HT1080 (cell line): ENCODE measurements around the gene PDPK1. TPM values are rescaled to one million over a fixed set of nuclear protein-coding genes. Genes with fewer than 3 reads are reported as not detected.
"Not testable (repeated sequence)": the region's sequence is repeated elsewhere in the genome, so short reads cannot be mapped to it uniquely, and the experiment has no call there.

Experiments
- DNase-seq: peaks from one replicate; pipeline ENCODE4 v3.0.0-alpha.2; 2015; ENCODE audit warnings: low read depth
- total RNA-seq: library from RNA; depleted of rRNA; stranded (reverse); fragments of >200 nt; shearing (Covaris generic); gene quantifications from 2 replicates; pipeline ENCODE4 v1.2.3, GENCODE V29; 2014

The PDPK1 gene
- total RNA-seq, 1 experiment from 2014 or later, result 18.2 TPM

DNA sequence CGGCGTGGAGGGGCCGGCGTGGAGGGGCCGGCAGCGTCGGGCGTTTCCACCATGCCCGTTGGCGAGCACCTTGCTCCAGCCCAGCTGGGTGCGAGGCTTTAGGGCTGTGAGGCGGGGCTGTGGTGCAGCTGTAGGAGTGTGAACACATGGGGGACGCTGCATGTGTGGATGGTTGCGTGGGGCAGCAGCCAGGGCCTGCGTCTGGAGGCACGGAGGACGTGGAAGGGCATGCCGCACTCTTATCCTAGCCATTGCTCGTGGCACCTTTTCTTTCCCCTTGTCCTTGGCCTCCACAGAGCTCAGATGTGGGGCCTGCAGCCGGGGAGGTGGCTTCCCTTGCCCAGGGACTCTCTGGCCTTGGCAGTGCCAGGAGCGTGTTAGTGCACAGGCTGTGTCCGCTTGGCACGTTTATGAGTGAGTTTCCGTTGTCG is 47.8 kb downstream of the PDPK1 start:
- no peak for DNase-seq

DNA sequence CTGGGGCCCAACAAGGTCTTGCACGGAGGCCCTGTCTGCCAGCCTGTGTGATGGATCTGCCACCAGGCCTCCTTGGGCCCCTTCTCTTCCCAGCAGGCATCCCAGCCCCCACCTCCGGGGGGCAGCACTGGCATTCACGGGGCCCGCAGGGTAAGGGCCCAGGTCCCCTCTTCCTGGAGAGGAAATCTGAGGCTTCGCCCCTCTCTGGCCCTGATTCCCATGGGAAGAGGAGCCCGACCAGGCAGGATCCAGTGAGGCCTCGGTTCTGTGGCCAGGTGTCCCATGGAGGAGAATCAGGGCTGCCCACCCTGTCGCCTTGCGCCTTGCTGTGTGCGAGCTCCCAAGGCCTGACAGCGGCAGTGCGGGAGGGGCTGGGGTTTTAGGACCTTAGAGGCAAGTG is 48.4 kb downstream of the PDPK1 start:
- DNase-seq, result no peak

DNA sequence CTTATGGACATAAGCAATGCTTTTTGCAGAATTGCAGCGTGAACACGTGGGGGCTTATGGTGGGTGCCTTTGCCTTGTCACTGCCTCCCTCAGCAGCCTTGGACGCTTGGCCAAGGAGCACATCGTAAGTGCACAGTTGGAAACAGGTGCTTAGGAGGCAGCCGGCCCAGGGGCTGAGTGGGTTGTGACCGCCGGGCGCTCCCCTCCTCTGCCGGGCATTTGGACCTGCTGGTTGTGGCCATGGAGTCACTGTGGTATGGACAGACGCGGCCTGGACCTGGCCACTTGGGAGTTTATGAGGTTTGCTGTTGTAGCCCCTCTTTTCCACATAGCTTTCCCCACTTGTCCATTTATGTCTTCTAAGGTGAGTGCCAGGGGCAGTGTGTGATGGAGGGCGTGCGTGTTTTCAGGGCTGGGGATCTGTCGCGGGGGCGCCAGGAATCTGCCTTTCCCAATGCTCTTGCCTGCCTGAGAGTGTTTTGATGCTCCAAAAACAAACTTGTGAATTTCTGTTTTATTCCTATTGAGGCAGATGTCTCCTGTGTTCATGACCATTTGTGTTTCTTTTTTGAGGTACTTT is 49.2 kb downstream of the PDPK1 start:
- no peak for DNase-seq

DNA sequence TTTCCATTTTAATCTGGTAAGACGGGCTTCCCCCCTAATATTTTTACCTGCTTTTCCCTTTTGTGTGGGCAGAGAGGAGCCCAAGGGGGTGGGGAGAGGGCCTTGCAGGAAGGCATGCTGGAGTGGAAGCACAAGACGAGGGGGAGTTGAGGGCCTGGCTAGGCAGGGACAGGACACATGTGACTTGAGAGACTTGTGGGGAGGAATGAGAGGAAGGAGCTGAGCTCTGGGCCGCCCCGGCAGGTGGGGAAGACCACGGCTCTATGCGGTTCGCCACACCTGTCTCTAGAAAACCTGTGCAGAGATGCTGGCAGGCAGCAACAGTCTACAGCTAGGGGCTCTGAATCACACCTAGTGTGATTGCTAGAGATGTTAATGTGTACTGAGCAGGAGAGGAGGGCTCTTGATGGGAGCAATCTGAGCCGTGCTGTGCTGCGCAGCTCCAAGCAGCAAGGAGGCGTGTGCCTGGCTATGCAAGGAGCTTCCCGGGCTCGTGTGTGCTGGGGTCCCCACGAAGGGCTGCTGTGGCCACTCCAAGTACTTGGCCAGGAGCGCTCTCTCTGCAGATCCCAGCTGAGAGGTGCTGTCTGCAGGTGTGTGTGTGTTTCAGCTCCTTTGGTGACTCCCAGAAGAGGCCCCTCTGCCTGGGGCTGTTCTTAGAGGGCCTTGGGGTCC is 50.2 kb downstream of the PDPK1 start:
- no peak for DNase-seq

DNA sequence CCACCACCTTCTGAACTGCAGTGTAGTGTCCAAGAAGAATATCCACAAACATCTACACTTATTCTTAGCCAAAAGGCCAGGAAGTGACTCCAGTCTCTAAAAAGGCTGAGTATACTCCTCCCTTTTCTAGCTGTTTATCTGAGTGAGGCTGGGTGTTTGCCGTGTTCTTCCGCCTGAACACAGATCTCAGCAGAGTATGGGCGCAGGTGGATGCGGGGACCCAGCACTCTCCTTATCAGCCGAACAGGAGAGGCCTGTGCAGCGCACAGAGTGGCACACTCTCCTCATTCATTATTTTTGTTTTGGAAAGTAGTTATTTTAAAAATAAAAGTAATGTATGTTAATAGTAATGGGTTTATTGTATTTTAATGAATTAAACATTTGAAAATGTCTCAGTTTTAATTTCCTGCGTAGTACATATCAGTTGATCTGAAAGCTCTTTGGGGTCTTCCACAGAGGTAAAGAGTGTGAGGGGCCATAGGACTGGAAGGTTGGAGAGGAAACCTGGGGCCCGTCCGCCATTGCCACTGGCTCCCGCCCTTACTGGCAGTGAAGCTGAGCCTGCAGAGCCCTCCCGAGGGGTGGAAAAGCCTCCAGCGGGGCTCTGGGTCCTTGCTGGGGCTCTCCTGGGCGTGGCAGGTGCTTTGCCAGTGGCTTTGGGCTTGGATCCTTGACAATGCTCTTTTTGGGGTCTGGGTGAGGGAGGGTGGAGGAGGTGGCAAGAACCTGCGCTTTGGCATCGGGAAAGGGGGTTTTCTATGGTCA is 53.8 kb downstream of the PDPK1 start:
- DNase-seq, result no peak

DNA sequence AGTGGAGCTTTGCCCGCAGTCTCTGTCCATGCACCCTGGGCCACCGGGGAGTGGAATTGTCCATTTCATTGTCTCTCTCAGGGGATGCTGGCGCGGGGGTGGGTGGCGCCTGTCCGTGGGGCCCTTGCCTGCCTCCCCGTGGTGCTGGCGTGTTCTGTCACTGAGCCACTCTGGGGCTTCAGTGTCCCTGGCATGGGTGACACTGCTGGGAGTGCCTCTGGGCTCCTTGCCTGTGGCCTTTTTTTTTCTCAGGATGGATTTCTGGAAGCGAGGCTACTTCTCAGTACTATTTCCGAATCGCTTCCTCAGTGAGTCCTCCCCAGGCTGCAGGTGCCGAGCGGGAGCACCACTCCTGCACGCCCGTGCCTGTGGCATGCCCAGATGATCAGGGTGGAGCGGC is 55.0 kb downstream of the PDPK1 start:
- DNase-seq, result no peak

DNA sequence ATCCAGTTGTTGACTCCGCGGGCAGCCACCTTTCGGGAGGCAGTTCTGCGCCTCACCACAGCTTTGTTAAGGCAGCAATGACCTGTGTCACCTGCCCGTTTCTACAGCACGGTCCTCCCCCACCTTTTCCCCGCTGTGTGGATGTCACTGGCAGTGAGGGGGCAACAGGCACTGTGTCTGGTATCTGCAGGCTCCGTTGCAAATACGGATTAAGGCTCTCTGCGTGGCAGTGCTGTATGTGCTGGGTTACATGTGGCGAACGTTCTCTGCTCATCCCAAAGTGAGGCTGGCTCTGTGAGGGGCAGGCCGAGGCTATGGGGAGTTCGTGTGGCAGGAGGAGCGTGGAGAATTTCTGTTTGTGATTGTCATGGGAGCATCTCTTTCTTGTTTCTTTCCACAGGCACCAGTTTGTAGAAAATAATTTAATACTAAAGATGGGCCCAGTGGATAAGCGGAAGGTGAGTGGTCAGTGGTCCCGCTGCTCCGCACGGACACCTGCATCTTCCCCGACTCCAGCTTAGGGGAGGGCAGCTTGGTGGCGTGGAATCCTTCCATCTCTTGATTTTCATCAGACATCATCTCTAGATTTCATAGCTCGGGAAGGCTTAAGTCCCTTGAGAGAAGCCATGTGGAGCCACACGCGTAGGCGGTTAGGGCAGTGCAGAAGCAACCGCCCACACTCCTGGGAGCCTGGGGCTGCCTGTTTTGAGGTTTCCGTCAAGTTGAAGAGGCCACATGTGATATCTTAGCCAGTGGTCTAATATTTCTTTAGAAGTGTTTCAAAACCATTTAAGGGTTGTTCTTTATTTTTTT is 57.8 kb downstream of the PDPK1 start:
- no peak for DNase-seq

DNA sequence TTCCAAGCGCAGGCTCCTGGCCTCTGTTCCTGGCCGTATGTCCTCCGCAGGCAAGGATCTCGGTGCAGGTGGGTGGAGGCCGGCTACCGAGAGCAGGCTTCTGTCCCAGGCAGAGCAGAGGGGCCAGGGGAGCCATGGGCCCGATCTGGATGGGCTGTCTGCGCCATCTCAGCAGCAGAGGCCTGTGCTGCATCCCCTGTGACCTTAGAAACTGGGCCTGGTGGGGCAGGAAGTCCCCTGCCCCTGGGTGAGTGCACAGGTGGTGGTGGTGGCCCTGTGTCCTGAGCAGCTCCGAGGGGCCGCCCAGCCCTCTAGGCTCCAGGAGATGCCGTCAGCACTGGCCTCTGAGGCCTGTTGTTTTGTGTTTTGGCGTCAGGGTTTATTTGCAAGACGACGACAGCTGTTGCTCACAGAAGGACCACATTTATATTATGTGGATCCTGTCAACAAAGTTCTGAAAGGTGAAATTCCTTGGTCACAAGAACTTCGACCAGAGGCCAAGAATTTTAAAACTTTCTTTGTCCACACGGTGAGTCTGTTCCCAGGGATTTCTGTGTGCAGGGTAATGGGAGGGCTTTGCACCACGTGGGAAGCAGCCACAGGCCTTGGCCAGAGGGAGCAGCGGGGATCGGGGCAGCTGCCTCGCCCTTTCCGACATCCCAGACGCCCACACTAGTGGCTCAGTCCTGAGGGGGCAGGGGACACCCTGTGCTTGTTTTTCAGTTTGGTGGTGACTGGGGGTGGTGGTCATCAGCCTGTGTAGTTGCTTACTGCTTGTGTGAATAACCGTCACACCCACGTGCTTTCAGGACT is 59.1 kb downstream of the PDPK1 start:
- no peak for DNase-seq

DNA sequence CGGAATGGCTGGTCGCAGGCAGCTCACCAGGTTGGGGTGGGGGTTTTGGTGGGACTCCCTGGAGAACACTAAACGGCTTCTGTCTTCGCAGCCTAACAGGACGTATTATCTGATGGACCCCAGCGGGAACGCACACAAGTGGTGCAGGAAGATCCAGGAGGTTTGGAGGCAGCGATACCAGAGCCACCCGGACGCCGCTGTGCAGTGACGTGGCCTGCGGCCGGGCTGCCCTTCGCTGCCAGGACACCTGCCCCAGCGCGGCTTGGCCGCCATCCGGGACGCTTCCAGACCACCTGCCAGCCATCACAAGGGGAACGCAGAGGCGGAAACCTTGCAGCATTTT is 59.7 kb downstream of the PDPK1 start:
- no peak for DNase-seq

DNA sequence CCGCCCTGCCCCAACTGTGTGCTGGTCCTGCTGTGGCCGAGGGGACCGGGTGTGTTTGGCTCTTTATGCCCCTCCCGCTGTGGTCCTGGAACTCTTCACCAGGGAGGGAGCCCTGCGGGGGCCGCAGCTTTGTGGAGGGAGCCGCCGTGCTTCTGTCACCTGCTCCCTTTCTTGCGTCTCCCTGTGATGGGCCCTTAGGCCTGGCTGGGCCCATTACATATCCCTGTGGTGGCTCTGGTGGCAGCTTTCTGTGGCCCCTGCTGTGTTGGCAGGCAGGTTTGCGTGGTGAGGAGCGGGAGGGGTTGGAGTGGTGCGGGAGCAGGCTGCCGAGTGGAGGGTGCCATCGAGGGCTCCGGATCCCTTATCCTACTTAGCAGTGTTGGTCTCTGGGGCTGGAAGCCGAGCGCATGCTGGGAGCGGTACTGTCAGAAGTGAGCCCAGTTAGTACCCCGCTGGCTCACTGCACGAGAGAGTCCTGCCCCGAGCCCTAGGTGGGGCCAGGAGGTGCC is 60.4 kb downstream of the PDPK1 start:
- DNase-seq, result no peak

DNA sequence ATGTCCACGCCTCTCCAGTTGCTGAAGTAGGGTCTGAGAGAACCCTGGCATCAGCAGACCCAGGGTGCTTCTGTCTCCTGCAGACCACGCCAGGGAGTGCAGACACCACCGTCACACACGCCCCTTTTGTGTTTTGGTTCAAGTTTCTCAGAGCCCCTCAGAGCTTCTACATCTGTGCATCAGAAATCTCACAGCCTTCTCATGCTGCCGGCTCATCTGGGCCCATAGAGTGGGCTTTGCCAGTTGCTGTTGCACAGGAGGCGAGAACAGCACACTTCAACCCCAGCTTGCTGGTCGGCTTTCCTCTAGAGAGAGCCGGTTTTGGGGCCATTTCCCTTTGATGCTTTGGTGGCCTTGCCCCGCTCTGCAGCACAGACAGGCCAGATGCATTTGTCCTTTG is 60.9 kb downstream of the PDPK1 start:
- DNase-seq, result no peak

DNA sequence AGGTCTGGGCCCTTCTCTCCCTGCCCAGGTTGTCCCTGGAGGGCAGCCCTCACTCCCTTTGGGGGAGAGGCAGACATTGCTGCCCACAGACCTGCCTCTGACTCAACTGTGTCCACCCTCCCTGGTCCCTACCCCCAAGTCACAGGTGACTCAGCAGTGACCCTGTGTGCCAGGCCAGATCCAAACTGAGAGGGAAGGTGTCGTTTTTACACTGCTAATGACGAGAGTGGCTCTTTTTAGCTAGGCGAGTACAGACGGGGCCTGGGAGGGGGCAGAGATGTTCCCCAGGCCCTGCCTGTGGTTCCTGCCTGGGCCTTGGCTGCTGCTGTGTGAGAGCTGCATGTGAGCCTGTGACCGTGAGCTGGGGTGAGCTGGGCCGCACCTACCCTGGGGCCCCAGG is 61.3 kb downstream of the PDPK1 start:
- DNase-seq, result not testable (repeated sequence)

DNA sequence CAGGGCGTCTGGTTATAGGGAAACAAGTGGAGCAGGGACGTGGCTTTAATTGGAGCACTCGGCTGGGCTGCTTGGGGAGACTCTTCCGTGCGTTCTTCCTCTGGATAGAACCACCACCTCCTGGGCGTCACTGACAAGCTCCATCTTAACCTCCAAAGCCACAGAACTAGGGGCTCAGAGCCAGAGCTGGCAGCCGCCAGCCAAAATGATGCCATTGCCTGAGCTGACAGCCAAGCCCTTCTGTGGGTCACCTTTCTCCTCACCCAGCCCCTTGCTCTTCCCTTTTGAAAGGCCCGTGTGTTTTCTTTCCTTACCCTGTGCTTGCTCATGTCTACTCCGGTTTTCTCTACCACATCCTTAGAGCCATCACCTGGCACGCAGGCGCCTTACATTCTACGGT is 62.0 kb downstream of the PDPK1 start:
- not testable (repeated sequence) for DNase-seq

DNA sequence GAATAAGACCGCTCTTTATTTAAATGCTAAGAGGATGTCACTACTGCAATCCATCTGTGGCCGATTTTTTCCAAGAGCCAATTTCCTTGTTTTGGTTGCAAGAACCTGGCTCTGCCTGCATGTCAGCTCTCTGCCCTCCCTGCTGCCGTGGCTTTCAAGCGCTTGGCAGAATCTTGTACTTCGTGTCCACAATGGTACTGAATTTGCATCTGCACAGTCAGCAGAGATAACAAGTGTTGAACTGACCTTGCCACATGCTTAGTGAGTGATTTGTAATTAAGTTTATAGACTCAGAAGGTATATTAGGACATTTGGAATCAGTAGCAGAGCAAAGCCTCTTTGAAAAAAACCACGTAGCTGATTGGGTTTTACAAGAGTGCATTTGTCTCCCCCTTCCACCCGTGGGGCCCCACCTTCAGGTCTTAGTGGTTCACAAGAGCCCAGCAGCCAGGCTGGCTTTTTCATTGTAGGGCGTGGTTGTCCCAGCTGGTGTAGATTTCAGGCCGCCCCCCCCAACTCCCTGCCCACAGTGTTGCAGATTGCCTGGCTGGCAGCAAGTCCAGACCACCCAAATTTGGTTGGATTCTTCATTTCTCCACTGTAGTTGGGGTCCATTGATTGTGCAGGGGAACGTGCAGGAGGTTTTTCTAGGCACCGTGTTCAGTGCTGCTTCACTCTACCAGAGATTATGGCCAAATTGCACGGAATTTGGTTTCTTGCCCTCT is 63.6 kb downstream of the PDPK1 start:
- DNase-seq, result not testable (repeated sequence)

DNA sequence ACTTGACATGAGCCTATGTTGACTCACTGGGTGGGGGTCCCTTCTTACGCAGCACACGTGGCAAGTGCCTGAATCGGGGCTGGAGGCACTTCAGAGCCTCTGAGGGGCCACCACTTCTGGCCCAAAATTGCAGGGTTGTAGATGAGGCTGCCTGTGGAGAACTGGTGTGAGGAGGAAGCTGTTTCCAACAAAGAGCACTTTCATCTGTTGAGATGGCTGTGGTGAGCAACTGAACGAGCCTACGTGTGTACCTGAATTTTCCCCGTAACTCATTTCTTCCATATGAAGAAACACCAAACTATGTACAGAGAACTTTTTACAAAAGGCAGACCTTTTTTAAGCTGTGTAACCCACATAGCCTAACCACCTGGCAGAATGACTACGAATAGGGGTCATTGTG is 64.4 kb downstream of the PDPK1 start:
- not testable (repeated sequence) for DNase-seq

DNA sequence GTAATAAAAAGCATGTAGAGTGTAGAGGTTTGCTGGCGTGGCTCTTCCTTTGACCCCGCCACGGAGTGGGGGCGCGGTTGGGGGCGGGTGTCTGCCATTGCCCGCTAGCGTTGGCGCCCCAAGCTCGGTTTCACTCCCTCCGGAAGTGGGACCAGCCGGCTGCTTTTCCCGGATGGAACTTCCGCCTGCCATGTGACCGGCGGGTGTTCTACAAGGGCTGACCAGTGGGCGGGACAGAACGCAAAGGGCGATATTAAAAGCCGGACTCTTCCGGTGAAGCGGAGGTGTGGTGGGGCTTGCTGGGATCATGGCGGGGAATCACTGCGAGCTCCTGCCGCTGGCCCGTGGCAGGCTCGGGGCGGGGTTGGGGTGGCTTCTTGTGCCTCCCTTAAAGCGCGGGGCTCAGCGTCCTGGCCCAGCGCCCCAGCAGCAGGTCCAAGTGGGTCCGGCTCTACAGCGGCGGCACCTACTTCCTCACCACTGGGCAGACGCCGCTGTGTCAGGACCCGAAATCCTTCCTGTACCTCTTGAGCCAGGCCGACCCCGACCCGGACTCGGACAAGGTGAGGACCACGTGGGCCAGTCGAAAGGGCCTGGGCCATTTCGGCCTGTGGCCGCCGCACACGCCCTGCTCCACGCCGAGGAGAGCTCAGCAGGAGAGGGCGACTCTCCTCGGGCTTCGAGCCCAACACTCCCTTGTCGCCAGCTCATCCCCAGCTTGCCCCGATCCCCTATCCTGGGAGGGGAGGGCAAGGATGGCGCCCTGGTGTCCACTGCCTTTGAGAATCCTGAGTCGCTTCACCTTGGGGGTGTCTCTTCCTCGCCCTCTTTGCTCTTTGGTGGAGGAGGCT is 65.6 kb downstream of the PDPK1 start:
- DNase-seq, result peak; percentile 95

DNA sequence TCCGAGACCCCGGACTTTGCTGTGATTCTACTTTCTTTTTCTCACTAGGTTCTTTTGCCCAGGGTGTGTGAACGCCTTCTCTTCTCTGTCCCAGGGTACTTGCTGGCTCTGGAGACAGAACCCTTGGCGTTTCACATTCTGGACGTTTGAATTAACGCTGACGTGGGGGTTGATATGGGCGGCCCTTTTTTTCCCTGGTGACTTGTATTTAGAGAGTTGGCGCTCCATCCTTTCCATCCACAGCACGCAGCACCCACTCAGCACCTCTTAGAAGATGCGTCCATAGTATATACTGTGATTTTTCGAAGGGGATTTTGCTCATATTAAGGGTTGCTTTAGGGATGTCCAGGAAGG is 66.2 kb downstream of the PDPK1 start:
- not testable (repeated sequence) for DNase-seq

DNA sequence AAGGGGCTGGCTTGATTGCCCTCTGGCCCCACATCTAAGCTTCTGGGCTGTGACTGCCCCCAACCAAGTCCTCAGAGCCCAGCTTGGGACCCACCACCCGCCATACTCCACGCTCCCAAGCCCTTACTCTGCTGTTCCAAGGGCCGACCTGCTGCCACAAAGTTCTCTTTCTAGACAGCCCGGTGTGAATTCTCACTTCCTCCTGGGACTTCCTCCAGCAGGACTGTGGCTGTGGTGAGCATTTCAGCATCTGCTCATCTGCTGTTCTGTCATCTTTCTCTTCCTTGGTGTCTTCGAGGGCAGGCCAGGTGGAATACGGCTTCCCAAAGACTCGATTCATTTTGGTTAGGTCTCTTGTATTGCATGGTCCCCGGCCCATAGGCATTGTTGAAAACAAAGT is 69.0 kb downstream of the PDPK1 start:
- DNase-seq, result not testable (repeated sequence)

DNA sequence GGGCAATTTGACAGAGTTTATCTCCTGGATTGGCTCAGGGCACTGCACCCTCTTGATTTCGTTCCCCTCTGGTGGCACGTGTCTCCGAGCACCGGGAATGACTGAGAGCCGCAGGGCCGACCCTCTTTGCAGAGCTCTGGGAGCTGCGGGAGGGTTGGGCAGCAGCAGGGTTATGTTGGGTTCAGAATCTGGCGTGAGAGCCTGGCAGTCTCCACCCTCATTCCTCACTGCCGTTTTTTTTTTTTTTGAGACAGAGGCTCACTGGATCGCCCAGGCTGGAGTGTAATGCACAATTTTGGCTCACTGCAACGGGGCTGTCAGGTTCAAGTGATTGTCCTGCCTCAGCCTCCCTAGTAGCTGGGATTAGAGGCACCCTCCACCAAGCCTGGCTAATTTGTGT is 71.5 kb downstream of the PDPK1 start:
- not testable (repeated sequence) for DNase-seq
